Choroid plexus epithelial cell (primary cell): ENCODE data around the gene TSPAN31.
A peak's percentile ranks its signal among the peaks of the same experiment; 100 is the strongest.

ENCODE experiments used
- DNase-seq: peaks from one replicate; pipeline ENCODE4 v3.0.0-alpha.2; 2010; ENCODE audit warnings: low read depth
- H3K4me3 ChIP-seq: 2 replicates; pipeline ENCODE4 v1.5.1; 2011; ENCODE audit warnings: low read depth, mild to moderate bottlenecking, control low read depth, low read length, moderate library complexity
- CTCF ChIP-seq: conservative IDR thresholded peaks from 2 replicates; pipeline ENCODE4 v1.5.1; 2011; ENCODE audit warnings: low read depth, mild to moderate bottlenecking, control low read depth, inconsistent platforms, low read length, moderate library complexity

The TSPAN31 gene

GRCh38 chr12:57765003-57765697 lies 20.3 kb downstream of the TSPAN31 start:
- peak; percentile 29 for DNase-seq
- peak; percentile 48 for TF ChIP-seq CTCF
- H3K4me3 ChIP-seq = peak overlapping the region; percentile 42

DNA sequence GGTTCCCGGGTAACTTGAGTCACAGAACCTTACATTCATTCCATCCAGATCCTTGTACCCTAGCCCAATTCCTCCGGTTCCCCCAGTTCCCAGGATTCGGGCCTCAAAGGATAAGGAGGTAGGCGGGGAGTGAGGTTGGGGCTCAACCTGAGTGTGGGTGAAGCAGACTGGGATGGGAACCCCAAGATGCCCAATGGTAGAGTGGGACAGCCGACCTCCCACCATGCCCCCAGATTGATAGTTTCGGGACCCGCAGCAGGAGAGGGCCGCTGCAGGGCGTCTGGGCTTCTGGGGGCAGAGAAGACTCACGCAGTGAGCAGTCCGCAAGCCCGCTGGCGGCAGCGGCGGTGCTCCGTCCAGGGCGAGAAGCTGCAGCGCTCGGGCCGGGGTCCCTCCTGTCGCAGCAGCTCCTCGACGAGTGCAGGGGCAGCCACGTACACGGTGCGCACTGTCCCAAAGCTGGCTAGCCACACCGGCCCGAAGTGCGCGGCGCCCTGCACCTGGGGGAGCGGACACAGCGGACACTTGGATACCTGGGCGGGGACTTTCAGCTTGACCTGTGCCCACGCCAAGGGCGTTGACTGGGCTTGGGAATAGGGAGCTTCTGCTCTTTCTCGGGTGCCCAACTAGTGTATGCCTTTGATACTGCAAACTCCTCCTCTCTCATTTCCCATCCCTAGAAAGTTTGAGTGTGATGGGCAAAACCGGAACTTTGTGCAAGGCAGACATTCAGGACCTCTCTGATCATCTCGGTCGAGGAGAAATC lies 21.0 kb downstream of the TSPAN31 start:
- H3K4me3 ChIP-seq = peak overlapping the region; percentile 42
- TF ChIP-seq CTCF = no peak
- DNase-seq = no peak

DNA sequence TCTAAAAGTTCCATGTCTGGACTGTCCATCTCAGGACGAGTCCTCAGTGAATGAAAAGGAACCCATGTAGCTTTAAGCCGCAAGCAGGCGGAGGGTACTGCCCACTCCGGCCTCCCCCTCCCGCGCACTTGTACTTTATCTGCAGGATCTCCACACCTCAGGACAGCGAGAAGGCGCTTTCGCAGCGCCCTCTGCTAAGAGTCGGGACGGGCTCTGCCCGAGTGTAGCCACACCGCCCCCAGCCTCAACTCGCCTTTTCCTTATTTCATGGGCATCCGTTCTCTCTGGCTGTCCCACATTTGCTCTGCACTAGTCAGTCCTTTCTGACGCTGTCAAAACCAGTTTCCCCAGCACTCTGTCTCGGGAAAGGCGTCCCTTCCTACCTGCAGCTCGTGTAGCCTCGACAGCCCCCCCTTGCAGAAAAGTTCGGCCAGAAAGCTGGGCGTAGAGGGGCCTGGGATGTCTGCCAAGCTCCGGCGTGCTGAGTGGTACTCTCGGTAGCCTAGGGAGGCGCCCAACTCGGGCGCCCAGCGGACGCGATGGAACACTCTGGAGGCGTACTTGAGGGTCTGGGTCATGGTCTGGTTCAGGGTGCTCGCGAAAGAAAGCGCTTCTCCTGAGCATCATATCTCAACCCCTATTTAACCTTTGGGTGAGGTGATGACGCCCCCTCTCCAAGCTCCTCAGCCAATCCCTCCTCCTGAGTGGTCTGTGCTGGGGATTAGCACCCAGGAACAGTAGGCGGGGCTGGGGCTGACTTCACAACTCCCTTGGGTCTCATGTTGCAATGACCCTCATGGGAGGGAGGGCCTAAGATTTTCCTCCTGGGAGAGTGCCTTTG lies 21.8 kb downstream of the TSPAN31 start, which contains the start of gene CYP27B1:
Gene CYP27B1 (minus strand): TSS at position 615 of the 841 bp plus-strand sequence. CDS start 37 bp downstream, at position 578.
- TF ChIP-seq CTCF = no peak
- peak within 1 kb of the TSS; percentile 38 for H3K4me3 ChIP-seq
- peak; percentile 44 for DNase-seq

- TF ChIP-seq CTCF = no peak
- H3K4me3 ChIP-seq = no peak overlapping the region
- no peak for DNase-seq
Observed at GRCh38 chr12:57767305-57767698, 22.5 kb downstream of the TSPAN31 start.

- DNase-seq = no peak
- no peak overlapping the region for H3K4me3 ChIP-seq
- TF ChIP-seq CTCF = no peak
Observed at GRCh38 chr12:57767876-57768275, 23.0 kb downstream of the TSPAN31 start.

DNA sequence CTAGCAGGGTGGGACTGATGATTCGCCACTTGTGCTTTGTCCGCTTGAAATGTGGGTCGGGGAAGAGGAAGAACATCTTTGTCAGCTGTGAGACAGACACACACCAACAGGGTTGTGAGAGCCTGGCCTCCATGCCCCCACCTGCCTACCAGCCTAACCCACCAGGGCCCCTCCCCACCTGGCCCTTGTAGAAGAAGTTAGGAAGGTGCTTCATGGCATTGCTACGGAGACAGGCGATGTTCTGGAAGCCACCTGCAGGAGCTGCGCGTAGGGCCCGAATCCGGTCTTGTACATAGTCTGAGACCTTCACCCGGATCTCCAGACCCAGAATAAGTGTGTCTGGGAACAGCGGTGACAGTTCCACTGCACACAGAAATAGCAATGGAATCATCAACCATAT lies 24.8 kb downstream of the TSPAN31 start:
- H3K4me3 ChIP-seq = no peak overlapping the region
- no peak for TF ChIP-seq CTCF
- no peak for DNase-seq
